Lung microvascular endothelial cell (primary cell): ENCODE data around the gene SOWAHA. TPM values are rescaled to one million over a fixed set of nuclear protein-coding genes. Genes with fewer than 3 reads are reported as not detected.
"Not testable (repeated sequence)": the region's sequence is repeated elsewhere in the genome, so short reads cannot be mapped to it uniquely, and the experiment has no call there.

Experiments used
- DNase-seq, 2 donors: peaks; one replicate each; pipeline versions ENCODE4 v3.0.0 to v3.0.0-alpha.2; 2010; ENCODE audit warnings: low read depth in 2 of 2
- total RNA-seq: library from RNA; depleted of rRNA; stranded (reverse); fragments of >200 nt; gene quantifications from 2 replicates; pipeline ENCODE4 v1.2.1, GENCODE V29; 2014

The SOWAHA gene
- total RNA-seq, 1 donor from 2014 or later = not detected

- no peak for DNase-seq
Measured at GRCh38 chr5:132849347-132849746, 36.2 kb downstream of the SOWAHA start.

- no peak for DNase-seq
Measured at GRCh38 chr5:132850066-132850465, 37.0 kb downstream of the SOWAHA start.

- DNase-seq = no peak
Measured at GRCh38 chr5:132853323-132853722, 40.2 kb downstream of the SOWAHA start.

- no peak for DNase-seq
Measured at GRCh38 chr5:132853790-132854189, 40.7 kb downstream of the SOWAHA start.

GRCh38 chr5:132854301-132854700, 41.2 kb downstream of the SOWAHA start:
- DNase-seq = peak in 1 of 2 donors; percentile 66

GRCh38 chr5:132854992-132855391, 41.9 kb downstream of the SOWAHA start:
- not testable (repeated sequence) for DNase-seq

GRCh38 chr5:132856011-132856410, 42.9 kb downstream of the SOWAHA start:
- no peak for DNase-seq

GRCh38 chr5:132859889-132860437, 46.9 kb downstream of the SOWAHA start:
- no peak for DNase-seq

GRCh38 chr5:132860742-132861141, 47.6 kb downstream of the SOWAHA start:
- no peak for DNase-seq

- no peak for DNase-seq
Measured at GRCh38 chr5:132865668-132866341, 52.7 kb downstream of the SOWAHA start.

Other genes with a start within 250 kb of the SOWAHA start
- not detected in 2 replicates for gene IL13, start 155.1 kb upstream of the SOWAHA start, total RNA-seq
- gene IL4, start 139.3 kb upstream of the SOWAHA start, total RNA-seq = not detected in 2 replicates
- gene KIF3A, start 75.8 kb upstream of the SOWAHA start, total RNA-seq = 3.9 and 4.2 TPM in 2 replicates
- gene CCNI2, start 65.9 kb upstream of the SOWAHA start, total RNA-seq = under 0.01 TPM in 1 of 2 replicates, not detected in the other
- gene SEPTIN8, start 36.1 kb upstream of the SOWAHA start, total RNA-seq = 29.2 and 30.7 TPM in 2 replicates
- gene SHROOM1, start 17.3 kb downstream of the SOWAHA start, total RNA-seq = 1.4 and 1.5 TPM in 2 replicates
- not detected in 2 replicates for gene GDF9, start 53.2 kb downstream of the SOWAHA start, total RNA-seq
- 91.5 and 111 TPM in 2 replicates for gene UQCRQ, start 53.3 kb downstream of the SOWAHA start, total RNA-seq
- under 0.01 TPM in 1 of 2 replicates, not detected in the other for gene LEAP2, start 60.4 kb downstream of the SOWAHA start, total RNA-seq
- gene AFF4, start 150.3 kb downstream of the SOWAHA start, total RNA-seq = 19.8 and 20.4 TPM in 2 replicates
- gene ZCCHC10, start 213.2 kb downstream of the SOWAHA start, total RNA-seq = 13.1 and 14.3 TPM in 2 replicates
- gene HSPA4, start 238.7 kb downstream of the SOWAHA start, total RNA-seq = 74.8 and 79.1 TPM in 2 replicates